Measurements from ENCODE around the gene CACNB2.
"Not testable (repeated sequence)": the region's sequence is repeated elsewhere in the genome, so short reads cannot be mapped to it uniquely, and the experiment has no call there.

The CACNB2 gene

GRCh38 chr10:18557960-18558359 lies 417.7 kb downstream of the CACNB2 start:
- Histone ChIP-seq H3K27ac (ENCODE audit: low read depth, low read length) (no peak overlapping the region), H3K9ac (ENCODE audit: low read depth, low read length) (no peak overlapping the region), H3K36me3 (ENCODE audit: insufficient read depth, low read length) (peaks cover 77% of the 10 kb centered on the region), H3K4me3 (ENCODE audit: low read length) (no peak overlapping the region), H3K4me1 (ENCODE audit: insufficient read depth, low read length) (no peaks in the 10 kb centered on the region), H3K9me3 (ENCODE audit: insufficient read depth, low read depth, low read length) (peaks cover 86% of the 10 kb centered on the region), H3K27me3 (ENCODE audit: insufficient read depth, low read length) (no peaks in the 10 kb centered on the region)
- 96% methylated on average over 1 of the region's 1 CpG for whole genome bisulfite sequencing

GRCh38 chr10:18561861-18562551 lies 421.8 kb downstream of the CACNB2 start:
- WGBS, result 94% methylated on average over 8 of the region's 8 CpGs
- no peaks in the 10 kb centered on the region for H3K4me1 ChIP-seq (ENCODE audit: insufficient read depth, low read length)
- no peak overlapping the region for H3K4me3 ChIP-seq (ENCODE audit: low read length)
- H3K9ac ChIP-seq (ENCODE audit: low read depth, low read length), result no peak overlapping the region
- peaks cover 82% of the 10 kb centered on the region for H3K9me3 ChIP-seq (ENCODE audit: insufficient read depth, low read depth, low read length)
- H3K27me3 ChIP-seq (ENCODE audit: insufficient read depth, low read length), result no peaks in the 10 kb centered on the region
- peaks cover 44% of the 10 kb centered on the region for H3K36me3 ChIP-seq (ENCODE audit: insufficient read depth, low read length)
- no peak overlapping the region for H3K27ac ChIP-seq (ENCODE audit: low read depth, low read length)

GRCh38 chr10:18563003-18563726 lies 422.9 kb downstream of the CACNB2 start:
- Histone ChIP-seq H3K9me3 (ENCODE audit: insufficient read depth, low read depth, low read length) (peaks cover 81% of the 10 kb centered on the region), H3K27ac (ENCODE audit: low read depth, low read length) (no peak overlapping the region), H3K4me1 (ENCODE audit: insufficient read depth, low read length) (no peaks in the 10 kb centered on the region), H3K4me3 (ENCODE audit: low read length) (no peak overlapping the region), H3K9ac (ENCODE audit: low read depth, low read length) (no peak overlapping the region), H3K27me3 (ENCODE audit: insufficient read depth, low read length) (no peaks in the 10 kb centered on the region), H3K36me3 (ENCODE audit: insufficient read depth, low read length) (peaks cover 32% of the 10 kb centered on the region)
- 94% methylated on average over 6 of the region's 6 CpGs for WGBS

- Histone ChIP-seq H3K4me3 (ENCODE audit: low read length) (no peak overlapping the region), H3K27ac (ENCODE audit: low read depth, low read length) (no peak overlapping the region), H3K36me3 (ENCODE audit: insufficient read depth, low read length) (peaks cover 16% of the 10 kb centered on the region), H3K4me1 (ENCODE audit: insufficient read depth, low read length) (no peaks in the 10 kb centered on the region), H3K27me3 (ENCODE audit: insufficient read depth, low read length) (no peaks in the 10 kb centered on the region), H3K9ac (ENCODE audit: low read depth, low read length) (no peak overlapping the region), H3K9me3 (ENCODE audit: insufficient read depth, low read depth, low read length) (peaks cover 80% of the 10 kb centered on the region)
- WGBS, result 95% methylated on average over 5 of the region's 5 CpGs
These were observed 424.8 kb downstream of the CACNB2 start for GRCh38 chr10:18565006-18565405.

- Histone ChIP-seq H3K36me3 (ENCODE audit: insufficient read depth, low read length) (peaks cover 8% of the 10 kb centered on the region; the same call in 1 of the 2 replicates), H3K9ac (ENCODE audit: low read depth, low read length) (no peak overlapping the region), H3K9me3 (ENCODE audit: insufficient read depth, low read depth, low read length) (peaks cover 86% of the 10 kb centered on the region), H3K27ac (ENCODE audit: low read depth, low read length) (no peak overlapping the region), H3K4me3 (ENCODE audit: low read length) (no peak overlapping the region), H3K4me1 (ENCODE audit: insufficient read depth, low read length) (no peaks in the 10 kb centered on the region), H3K27me3 (ENCODE audit: insufficient read depth, low read length) (no peaks in the 10 kb centered on the region)
- WGBS, result 83% methylated on average over 4 of the region's 4 CpGs
These were observed 426.0 kb downstream of the CACNB2 start for GRCh38 chr10:18566177-18566576.

GRCh38 chr10:18567343-18567856 lies 427.2 kb downstream of the CACNB2 start:
- Histone ChIP-seq H3K27me3 (ENCODE audit: insufficient read depth, low read length) (no peaks in the 10 kb centered on the region), H3K9ac (ENCODE audit: low read depth, low read length) (no peak overlapping the region), H3K36me3 (ENCODE audit: insufficient read depth, low read length) (0 out of 2 replicates have a peak, but pooled peaks cover 5% of the 10 kb centered on the region), H3K9me3 (ENCODE audit: insufficient read depth, low read depth, low read length) (peaks cover 91% of the 10 kb centered on the region), H3K4me1 (ENCODE audit: insufficient read depth, low read length) (no peaks in the 10 kb centered on the region), H3K4me3 (ENCODE audit: low read length) (no peak overlapping the region), H3K27ac (ENCODE audit: low read depth, low read length) (no peak overlapping the region)
- WGBS, result 94% methylated on average over 3 of the region's 3 CpGs

GRCh38 chr10:18570386-18570785 lies 430.2 kb downstream of the CACNB2 start:
- WGBS, result 95% methylated on average over 2 of the region's 2 CpGs
- not testable (repeated sequence) for H3K4me1 ChIP-seq (ENCODE audit: insufficient read depth, low read length); H3K9ac ChIP-seq (ENCODE audit: low read depth, low read length); H3K27me3 ChIP-seq (ENCODE audit: insufficient read depth, low read length); H3K27ac ChIP-seq (ENCODE audit: low read depth, low read length); H3K36me3 ChIP-seq (ENCODE audit: insufficient read depth, low read length); H3K4me3 ChIP-seq (ENCODE audit: low read length)
- peaks cover 86% of the 10 kb centered on the region for H3K9me3 ChIP-seq (ENCODE audit: insufficient read depth, low read depth, low read length)

GRCh38 chr10:18571076-18571475 lies 430.9 kb downstream of the CACNB2 start:
- no peak overlapping the region for H3K27ac ChIP-seq (ENCODE audit: low read depth, low read length)
- no peaks in the 10 kb centered on the region for H3K27me3 ChIP-seq (ENCODE audit: insufficient read depth, low read length)
- H3K4me3 ChIP-seq (ENCODE audit: low read length), result no peak overlapping the region
- peaks cover 80% of the 10 kb centered on the region for H3K9me3 ChIP-seq (ENCODE audit: insufficient read depth, low read depth, low read length)
- no peaks in the 10 kb centered on the region for H3K4me1 ChIP-seq (ENCODE audit: insufficient read depth, low read length)
- no peak overlapping the region for H3K9ac ChIP-seq (ENCODE audit: low read depth, low read length)
- H3K36me3 ChIP-seq (ENCODE audit: insufficient read depth, low read length), result peaks cover 6% of the 10 kb centered on the region; the same call in 1 of the 2 replicates

- Histone ChIP-seq H3K27me3 (ENCODE audit: insufficient read depth, low read length) (no peaks in the 10 kb centered on the region), H3K4me3 (ENCODE audit: low read length) (no peak overlapping the region), H3K9me3 (ENCODE audit: insufficient read depth, low read depth, low read length) (peaks cover 73% of the 10 kb centered on the region), H3K27ac (ENCODE audit: low read depth, low read length) (no peak overlapping the region), H3K36me3 (ENCODE audit: insufficient read depth, low read length) (peaks cover 10% of the 10 kb centered on the region; the same call in 1 of the 2 replicates), H3K4me1 (ENCODE audit: insufficient read depth, low read length) (no peaks in the 10 kb centered on the region), H3K9ac (ENCODE audit: low read depth, low read length) (no peak overlapping the region)
- WGBS, result 91% methylated on average over 1 of the region's 1 CpG
These were observed 431.6 kb downstream of the CACNB2 start for GRCh38 chr10:18571780-18572179.

GRCh38 chr10:18572959-18573561 lies 432.8 kb downstream of the CACNB2 start:
- Histone ChIP-seq H3K27ac (ENCODE audit: low read depth, low read length) (no peak overlapping the region), H3K36me3 (ENCODE audit: insufficient read depth, low read length) (peaks cover 14% of the 10 kb centered on the region), H3K27me3 (ENCODE audit: insufficient read depth, low read length) (no peaks in the 10 kb centered on the region), H3K4me1 (ENCODE audit: insufficient read depth, low read length) (no peaks in the 10 kb centered on the region), H3K9me3 (ENCODE audit: insufficient read depth, low read depth, low read length) (peaks cover 70% of the 10 kb centered on the region), H3K4me3 (ENCODE audit: low read length) (no peak overlapping the region), H3K9ac (ENCODE audit: low read depth, low read length) (no peak overlapping the region)
- WGBS, result 84% methylated on average over 8 of the region's 8 CpGs

- H3K27me3 ChIP-seq (ENCODE audit: insufficient read depth, low read length), result no peaks in the 10 kb centered on the region
- no peaks in the 10 kb centered on the region for H3K4me1 ChIP-seq (ENCODE audit: insufficient read depth, low read length)
- no peak overlapping the region for H3K4me3 ChIP-seq (ENCODE audit: low read length)
- H3K9me3 ChIP-seq (ENCODE audit: insufficient read depth, low read depth, low read length), result peaks cover 45% of the 10 kb centered on the region
- H3K36me3 ChIP-seq (ENCODE audit: insufficient read depth, low read length), result peaks cover 45% of the 10 kb centered on the region
- WGBS, result 97% methylated on average over 6 of the region's 6 CpGs
- H3K9ac ChIP-seq (ENCODE audit: low read depth, low read length), result no peak overlapping the region
- H3K27ac ChIP-seq (ENCODE audit: low read depth, low read length), result no peak overlapping the region
These were observed 436.4 kb downstream of the CACNB2 start for GRCh38 chr10:18576586-18576985.
